ENCODE results near the gene TRIM29.

DNA sequence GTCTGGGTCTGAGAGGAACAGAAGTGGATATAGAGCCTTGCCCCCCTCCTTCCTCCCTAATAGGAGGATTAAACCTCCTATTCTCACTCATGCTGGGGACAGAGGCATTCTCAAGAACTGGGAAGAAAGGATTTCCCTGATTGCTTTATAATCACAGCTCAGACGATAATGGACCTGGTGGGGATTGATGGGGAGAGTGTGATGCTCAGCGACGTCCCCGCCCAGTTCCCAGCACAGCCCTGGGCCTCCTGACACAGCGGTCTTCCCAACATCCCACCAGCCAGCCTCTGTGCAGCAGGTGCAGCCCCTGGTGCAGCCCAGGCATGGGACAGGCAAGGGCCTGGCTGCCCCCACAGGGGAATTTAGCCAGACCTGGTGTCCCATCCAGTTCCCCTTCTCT, 28.4 kb downstream of the TRIM29 start:
- TF ChIP-seq, protein P1, sequence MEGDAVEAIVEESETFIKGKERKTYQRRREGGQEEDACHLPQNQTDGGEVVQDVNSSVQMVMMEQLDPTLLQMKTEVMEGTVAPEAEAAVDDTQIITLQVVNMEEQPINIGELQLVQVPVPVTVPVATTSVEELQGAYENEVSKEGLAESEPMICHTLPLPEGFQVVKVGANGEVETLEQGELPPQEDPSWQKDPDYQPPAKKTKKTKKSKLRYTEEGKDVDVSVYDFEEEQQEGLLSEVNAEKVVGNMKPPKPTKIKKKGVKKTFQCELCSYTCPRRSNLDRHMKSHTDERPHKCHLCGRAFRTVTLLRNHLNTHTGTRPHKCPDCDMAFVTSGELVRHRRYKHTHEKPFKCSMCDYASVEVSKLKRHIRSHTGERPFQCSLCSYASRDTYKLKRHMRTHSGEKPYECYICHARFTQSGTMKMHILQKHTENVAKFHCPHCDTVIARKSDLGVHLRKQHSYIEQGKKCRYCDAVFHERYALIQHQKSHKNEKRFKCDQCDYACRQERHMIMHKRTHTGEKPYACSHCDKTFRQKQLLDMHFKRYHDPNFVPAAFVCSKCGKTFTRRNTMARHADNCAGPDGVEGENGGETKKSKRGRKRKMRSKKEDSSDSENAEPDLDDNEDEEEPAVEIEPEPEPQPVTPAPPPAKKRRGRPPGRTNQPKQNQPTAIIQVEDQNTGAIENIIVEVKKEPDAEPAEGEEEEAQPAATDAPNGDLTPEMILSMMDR (IDR thresholded peaks at IDR 0.05) = no peak
- no peak for TF ChIP-seq POLR2A (IDR thresholded peaks at IDR 0.05)
